HEK293 (cell line): ENCODE data around the gene ZNF488.
"Not testable (repeated sequence)": the region's sequence is repeated elsewhere in the genome, so short reads cannot be mapped to it uniquely, and the experiment has no call there.

Experiments
- CTCF ChIA-PET: fragments of 350-600 bp; formaldehyde crosslinking; extraction: SDS; loops from one replicate; lab custom pipeline; 2021; ENCODE audit warnings: antibody characterized with exemption; lab: Yijun Ruan, JAX
- POLR2A ChIA-PET: fragments of 300-600 bp; formaldehyde crosslinking; extraction: SDS; loops from one replicate; lab custom pipeline; 2020; ENCODE audit warnings: antibody characterized with exemption, inconsistent platforms; lab: Yijun Ruan, JAX
- H3K27ac ChIP-seq: fragments of 200-500 bp; sonication (Bioruptor generic); 2 replicates; pipeline ENCODE4 v1.5.1; 2014; ENCODE audit warnings: low read depth, low read length, control low read depth, inconsistent platforms; ENCODE audit errors: extremely low read depth
- H3K36me3 ChIP-seq, 2 experiments: fragments of 200-500 bp in 1 of 2; sonication (Bioruptor generic) in 1 of 2; 1 replicate in 1 of 2; 2 replicates in 1 of 2; pipeline ENCODE4 v1.5.1; 2014 to 2017; ENCODE audit warnings: inconsistent platforms in 2 of 2, low read length in 2 of 2; ENCODE audit not compliant: control insufficient read depth in 2 of 2, insufficient read depth in 1 of 2
- H3K4me1 ChIP-seq: fragments of 200-500 bp; sonication (Bioruptor generic); 2 replicates; pipeline ENCODE4 v1.5.1; 2014; ENCODE audit warnings: mild to moderate bottlenecking, low read length, inconsistent platforms; ENCODE audit not compliant: control insufficient read depth, insufficient read depth
- H3K4me3 ChIP-seq: 2 replicates; pipeline ENCODE4 v1.5.1; 2011; ENCODE audit warnings: low read depth, mild to moderate bottlenecking, control low read depth, low read length, moderate library complexity
- H3K9me3 ChIP-seq: fragments of 200-500 bp; sonication (Bioruptor generic); 2 replicates; pipeline ENCODE4 v1.5.1; 2014; ENCODE audit warnings: low read depth, low read length, inconsistent platforms; ENCODE audit not compliant: control insufficient read depth, insufficient read depth
- FEZF1 ChIP-seq: fragments of 450-650 bp; formaldehyde crosslinking; IDR thresholded peaks from 2 replicates; pipeline ENCODE4 v1.5.1; 2016; ENCODE audit warnings: missing biosample characterization, missing genetic modification characterization
- KLF9 ChIP-seq: fragments of 450-650 bp; formaldehyde crosslinking; IDR thresholded peaks from 2 replicates; pipeline ENCODE4 v1.5.1; 2016; ENCODE audit warnings: missing biosample characterization, missing genetic modification characterization, low read depth
- PRDM2 ChIP-seq: fragments of 450-650 bp; formaldehyde crosslinking; IDR thresholded peaks from 2 replicates; pipeline ENCODE4 v1.5.1; 2016; ENCODE audit warnings: missing biosample characterization, missing genetic modification characterization, borderline replicate concordance
- ZEB2 ChIP-seq: fragments of 450-650 bp; formaldehyde crosslinking; IDR thresholded peaks from 2 replicates; pipeline ENCODE4 v1.5.1; 2016; ENCODE audit warnings: missing biosample characterization, missing genetic modification characterization
- ZFHX2 ChIP-seq: fragments of 450-650 bp; formaldehyde crosslinking; conservative IDR thresholded peaks from 2 replicates; pipeline ENCODE4 v1.5.1; 2016; ENCODE audit warnings: missing biosample characterization, missing genetic modification characterization
- ZNF423 ChIP-seq: fragments of 450-650 bp; formaldehyde crosslinking; IDR thresholded peaks from 2 replicates; pipeline ENCODE4 v1.5.1; 2016; ENCODE audit warnings: missing biosample characterization, missing genetic modification characterization
- ZNF529 ChIP-seq: fragments of 450-650 bp; formaldehyde crosslinking; IDR thresholded peaks from 2 replicates; pipeline ENCODE4 v1.5.1; 2017; ENCODE audit warnings: missing genetic modification characterization, missing biosample characterization; ENCODE audit not compliant: insufficient replicate concordance
- ZNF830 ChIP-seq: fragments of 450-650 bp; IDR thresholded peaks from 2 replicates; pipeline ENCODE4 v1.5.0; 2018; ENCODE audit warnings: missing biosample characterization, missing genetic modification characterization, low read depth, mild to moderate bottlenecking, moderate library complexity
- ZNF843 ChIP-seq: fragments of 450-650 bp; formaldehyde crosslinking; IDR thresholded peaks from 2 replicates; pipeline ENCODE4 v1.5.1; 2016; ENCODE audit warnings: missing biosample characterization, missing genetic modification characterization
- TF ChIP-seq, protein P1 (sequence below): fragments of 450-650 bp; formaldehyde crosslinking; IDR thresholded peaks from 2 replicates; pipeline ENCODE4 v1.5.1; 2016; ENCODE audit warnings: missing biosample characterization, missing genetic modification characterization
- TF ChIP-seq, protein P2 (sequence below): fragments of 450-650 bp; formaldehyde crosslinking; IDR thresholded peaks from 2 replicates; pipeline ENCODE4 v1.5.1; 2016; ENCODE audit warnings: missing biosample characterization, missing genetic modification characterization
- TF ChIP-seq, protein P3 (sequence below): fragments of 450-650 bp; formaldehyde crosslinking; IDR thresholded peaks from 2 replicates; pipeline ENCODE4 v1.5.1; 2016; ENCODE audit warnings: missing biosample characterization, missing genetic modification characterization, low read depth

ZNF488 gene

GRCh38 chr10:47389619-47390018 lies 5.5 kb upstream of the ZNF488 start:
- Histone ChIP-seq H3K36me3 (no peaks in the 10 kb centered on the region), H3K4me3 (no peak overlapping the region)
- TF ChIP-seq, protein P1, sequence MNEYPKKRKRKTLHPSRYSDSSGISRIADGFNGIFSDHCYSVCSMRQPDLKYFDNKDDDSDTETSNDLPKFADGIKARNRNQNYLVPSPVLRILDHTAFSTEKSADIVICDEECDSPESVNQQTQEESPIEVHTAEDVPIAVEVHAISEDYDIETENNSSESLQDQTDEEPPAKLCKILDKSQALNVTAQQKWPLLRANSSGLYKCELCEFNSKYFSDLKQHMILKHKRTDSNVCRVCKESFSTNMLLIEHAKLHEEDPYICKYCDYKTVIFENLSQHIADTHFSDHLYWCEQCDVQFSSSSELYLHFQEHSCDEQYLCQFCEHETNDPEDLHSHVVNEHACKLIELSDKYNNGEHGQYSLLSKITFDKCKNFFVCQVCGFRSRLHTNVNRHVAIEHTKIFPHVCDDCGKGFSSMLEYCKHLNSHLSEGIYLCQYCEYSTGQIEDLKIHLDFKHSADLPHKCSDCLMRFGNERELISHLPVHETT (tag by site-specific recombination), result no peak
- no peak for TF ChIP-seq PRDM2
- TF ChIP-seq, all 188 proteins: peak for 0
- no peaks in the 10 kb centered on the region for H3K4me1 ChIP-seq
- H3K9me3 ChIP-seq, result no peaks in the 10 kb centered on the region
- ChIA-PET POLR2A (no interaction called here), CTCF (no interaction called here)
- no peak overlapping the region for H3K27ac ChIP-seq

DNA sequence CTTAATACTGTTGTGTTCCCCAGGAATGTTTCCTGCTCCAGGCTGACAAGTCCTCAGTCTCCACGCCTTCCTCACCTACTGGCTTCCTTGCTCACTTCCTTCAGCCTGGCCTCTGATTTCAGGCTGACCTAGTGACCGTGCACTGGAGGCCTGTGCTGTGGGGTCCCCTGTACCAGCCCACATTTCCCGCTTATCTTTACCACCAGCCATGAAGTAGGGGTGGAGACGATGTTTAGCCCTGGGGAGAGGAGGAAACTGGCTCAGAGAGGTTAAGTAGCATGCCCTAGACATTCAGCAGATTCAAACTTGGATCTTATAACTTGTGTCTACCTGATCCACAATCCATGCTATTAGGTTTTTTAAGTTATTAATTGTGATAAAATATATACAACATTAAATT lies 4.8 kb upstream of the ZNF488 start:
- Histone ChIP-seq H3K36me3 (no peaks in the 10 kb centered on the region), H3K9me3 (no peaks in the 10 kb centered on the region), H3K4me1 (no peaks in the 10 kb centered on the region), H3K27ac (no peak overlapping the region), H3K4me3 (no peak overlapping the region)
- TF ChIP-seq ZNF529 (tag by site-specific recombination) (no peak), ZNF423 (tag by site-specific recombination) (no peak), KLF9 (tag by site-specific recombination) (no peak), ZNF830 (no peak), ZNF843 (tag by site-specific recombination) (no peak), FEZF1 (no peak), ZFHX2 (tag by site-specific recombination) (no peak), ZEB2 (no peak)
- TF ChIP-seq, protein P2, sequence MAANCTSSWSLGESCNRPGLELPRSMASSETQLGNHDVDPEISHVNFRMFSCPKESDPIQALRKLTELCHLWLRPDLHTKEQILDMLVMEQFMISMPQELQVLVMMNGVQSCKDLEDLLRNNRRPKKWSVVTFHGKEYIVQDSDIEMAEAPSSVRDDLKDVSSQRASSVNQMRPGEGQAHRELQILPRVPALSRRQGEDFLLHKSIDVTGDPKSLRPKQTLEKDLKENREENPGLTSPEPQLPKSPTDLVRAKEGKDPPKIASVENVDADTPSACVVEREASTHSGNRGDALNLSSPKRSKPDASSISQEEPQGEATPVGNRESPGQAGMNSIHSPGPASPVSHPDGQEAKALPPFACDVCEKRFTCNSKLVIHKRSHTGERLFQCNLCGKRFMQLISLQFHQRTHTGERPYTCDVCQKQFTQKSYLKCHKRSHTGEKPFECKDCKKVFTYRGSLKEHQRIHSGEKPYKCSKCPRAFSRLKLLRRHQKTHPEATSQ, result no peak
- TF ChIP-seq, protein P3, sequence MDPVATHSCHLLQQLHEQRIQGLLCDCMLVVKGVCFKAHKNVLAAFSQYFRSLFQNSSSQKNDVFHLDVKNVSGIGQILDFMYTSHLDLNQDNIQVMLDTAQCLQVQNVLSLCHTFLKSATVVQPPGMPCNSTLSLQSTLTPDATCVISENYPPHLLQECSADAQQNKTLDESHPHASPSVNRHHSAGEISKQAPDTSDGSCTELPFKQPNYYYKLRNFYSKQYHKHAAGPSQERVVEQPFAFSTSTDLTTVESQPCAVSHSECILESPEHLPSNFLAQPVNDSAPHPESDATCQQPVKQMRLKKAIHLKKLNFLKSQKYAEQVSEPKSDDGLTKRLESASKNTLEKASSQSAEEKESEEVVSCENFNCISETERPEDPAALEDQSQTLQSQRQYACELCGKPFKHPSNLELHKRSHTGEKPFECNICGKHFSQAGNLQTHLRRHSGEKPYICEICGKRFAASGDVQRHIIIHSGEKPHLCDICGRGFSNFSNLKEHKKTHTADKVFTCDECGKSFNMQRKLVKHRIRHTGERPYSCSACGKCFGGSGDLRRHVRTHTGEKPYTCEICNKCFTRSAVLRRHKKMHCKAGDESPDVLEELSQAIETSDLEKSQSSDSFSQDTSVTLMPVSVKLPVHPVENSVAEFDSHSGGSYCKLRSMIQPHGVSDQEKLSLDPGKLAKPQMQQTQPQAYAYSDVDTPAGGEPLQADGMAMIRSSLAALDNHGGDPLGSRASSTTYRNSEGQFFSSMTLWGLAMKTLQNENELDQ (tag by site-specific recombination), result no peak
- POLR2A ChIA-PET, result no interaction called here
- CTCF ChIA-PET, result no interaction called here

- H3K27ac ChIP-seq, CTCF ChIA-PET, H3K4me3 ChIP-seq, H3K4me1 ChIP-seq, H3K36me3 ChIP-seq, H3K9me3 ChIP-seq, POLR2A ChIA-PET: not testable (repeated sequence)
These were observed 2.0 kb upstream of the ZNF488 start for GRCh38 chr10:47386104-47386503.
